Measurements from ENCODE around the gene IL17RA.
A peak's percentile ranks its signal among the peaks of the same experiment; 100 is the strongest.

IL17RA gene

DNA sequence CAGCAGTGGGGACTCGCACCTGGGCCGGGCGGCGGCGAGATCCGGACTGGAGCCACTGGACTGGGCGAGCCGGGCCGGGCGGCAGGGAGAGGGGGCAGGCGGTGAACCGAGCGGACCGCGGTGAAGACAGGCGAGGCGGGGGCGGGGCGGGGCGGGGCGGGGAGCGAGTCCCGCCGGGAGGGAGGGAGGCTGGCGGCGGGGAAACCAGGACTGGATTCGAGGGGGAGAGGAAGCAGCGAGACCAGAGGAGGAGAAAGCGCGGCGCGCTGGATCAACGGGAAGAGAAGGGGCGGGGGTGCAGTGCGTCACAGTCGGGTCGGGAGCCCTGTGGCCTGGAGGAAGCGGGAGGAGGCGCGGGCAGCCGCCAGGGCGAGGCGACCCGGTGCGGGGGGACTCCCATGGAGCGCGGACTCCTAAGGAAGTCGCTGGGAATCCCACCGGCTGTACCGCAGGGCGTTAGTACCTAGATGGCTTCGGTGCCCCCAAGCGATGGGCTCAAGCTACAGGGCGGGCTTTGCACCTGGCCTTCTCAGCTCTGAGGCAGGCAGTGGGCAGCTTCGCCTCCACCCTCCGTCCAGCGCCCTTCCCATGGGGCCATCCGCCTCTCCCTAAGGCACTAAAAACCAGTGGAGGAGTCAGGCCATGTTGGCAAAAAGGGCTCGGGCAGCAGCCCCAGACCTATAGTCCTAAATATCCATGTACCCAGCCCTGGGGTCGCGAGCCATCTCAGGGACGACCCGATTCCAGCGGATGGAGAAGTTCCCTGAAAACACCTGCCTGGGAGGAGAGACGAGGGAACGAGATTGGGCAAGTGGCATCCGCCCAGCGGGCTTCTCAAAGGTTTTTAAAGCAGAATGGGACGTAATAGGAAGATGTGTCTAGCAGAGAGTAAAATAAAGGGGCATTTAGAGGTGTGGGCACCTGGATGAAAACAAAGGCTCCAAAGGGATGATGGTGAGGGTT is 36.7 kb downstream of the IL17RA start, which contains the start of gene TMEM121B:
TMEM121B (minus strand) TSS at position 128 of the 963 bp plus-strand sequence. CDS start 233 bp downstream, outside the sequence.
- Mint-ChIP-seq H3K27me3 (peaks cover 16% of the 10 kb centered on the region), H3K27ac (ENCODE audit: low read depth) (no peak within 1 kb of the TSS), H3K4me1 (peaks cover 34% of the 10 kb centered on the region), H3K4me3 (peak within 1 kb of the TSS; percentile 36), H3K36me3 (ENCODE audit: insufficient read depth) (peaks cover 8% of the 10 kb centered on the region), H3K9me3 (no peaks in the 10 kb centered on the region)
- DNase-seq (ENCODE audit: low spot score in 2 of 2), result no peak
- ATAC-seq (replicated peaks; ENCODE audit: extremely low read depth, poor library complexity, severe bottlenecking), result no peak

DNA sequence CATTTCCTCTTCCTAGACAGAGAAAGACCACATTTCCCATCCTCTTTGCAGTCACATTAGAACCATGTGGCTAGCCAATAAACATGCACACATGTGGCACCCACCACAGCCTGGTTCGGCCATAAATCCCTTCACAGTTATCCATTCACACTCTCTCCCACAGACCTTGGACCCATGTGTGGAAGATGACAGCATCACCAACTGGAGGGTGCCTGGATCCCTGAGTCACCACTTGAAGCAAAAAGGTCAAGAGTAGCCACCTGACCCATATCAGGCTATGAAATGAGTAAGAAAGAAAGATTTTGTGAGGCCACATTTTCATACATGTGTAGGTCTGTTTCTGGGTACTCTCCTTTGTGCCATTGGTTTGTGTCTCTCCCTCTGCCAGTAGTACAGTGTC is 45.4 kb downstream of the IL17RA start:
- Mint-ChIP-seq H3K36me3 (ENCODE audit: insufficient read depth) (no peaks in the 10 kb centered on the region), H3K27me3 (no peaks in the 10 kb centered on the region), H3K27ac (ENCODE audit: low read depth) (no peak overlapping the region), H3K4me1 (no peaks in the 10 kb centered on the region), H3K9me3 (no peaks in the 10 kb centered on the region), H3K4me3 (no peak overlapping the region)
- ATAC-seq (replicated peaks; ENCODE audit: extremely low read depth, poor library complexity, severe bottlenecking) (no peak), DNase-seq (ENCODE audit: low spot score in 2 of 2) (no peak)

DNA sequence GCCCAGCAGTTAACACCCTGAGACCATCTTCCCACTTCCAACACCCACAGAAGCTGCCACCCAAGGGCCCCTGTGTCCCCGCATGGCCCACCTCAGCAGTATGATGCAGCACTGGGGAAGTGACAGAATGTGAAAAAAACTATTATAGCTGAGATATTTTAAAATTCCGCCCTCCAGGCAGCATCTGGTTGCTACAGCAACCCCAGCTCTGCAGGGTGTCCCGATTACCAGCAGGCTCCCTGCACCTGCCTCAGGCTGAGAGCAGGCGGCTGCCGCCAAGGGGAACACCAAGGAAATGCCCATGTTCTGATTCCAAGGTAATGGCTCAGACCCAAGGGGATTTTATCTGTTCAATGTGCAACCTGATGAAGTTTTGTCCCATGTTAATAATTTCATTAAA is 46.9 kb downstream of the IL17RA start:
- no peak overlapping the region for H3K27ac Mint-ChIP-seq (ENCODE audit: low read depth)
- H3K36me3 Mint-ChIP-seq (ENCODE audit: insufficient read depth), result peaks cover 2% of the 10 kb centered on the region
- no peaks in the 10 kb centered on the region for H3K4me1 Mint-ChIP-seq
- ATAC-seq (replicated peaks; ENCODE audit: extremely low read depth, poor library complexity, severe bottlenecking), result no peak
- H3K9me3 Mint-ChIP-seq, result no peaks in the 10 kb centered on the region
- no peaks in the 10 kb centered on the region for H3K27me3 Mint-ChIP-seq
- no peak overlapping the region for H3K4me3 Mint-ChIP-seq
- DNase-seq (ENCODE audit: low spot score in 2 of 2), result no peak

DNA sequence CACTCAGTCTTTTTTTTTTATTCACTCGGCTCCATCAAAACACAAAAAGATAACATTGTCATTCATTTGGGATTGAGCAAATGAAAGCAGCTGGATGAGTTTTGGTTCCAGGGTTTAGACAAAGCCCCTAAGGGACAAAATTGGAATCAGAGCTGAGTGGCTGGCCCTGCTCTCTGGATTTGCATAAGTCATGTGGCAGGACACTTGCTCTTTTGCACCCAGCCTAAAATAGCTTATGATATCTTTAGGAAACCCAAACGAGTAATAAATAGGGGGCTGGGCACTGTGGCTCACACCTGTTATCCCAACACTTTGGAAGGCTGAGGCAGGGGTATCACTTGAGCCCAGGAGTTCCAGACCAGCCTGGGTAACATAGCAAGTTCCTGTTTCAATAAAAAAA is 47.3 kb downstream of the IL17RA start:
- ATAC-seq (replicated peaks; ENCODE audit: extremely low read depth, poor library complexity, severe bottlenecking), result no peak
- no peak overlapping the region for H3K27ac Mint-ChIP-seq (ENCODE audit: low read depth)
- peaks cover 2% of the 10 kb centered on the region for H3K36me3 Mint-ChIP-seq (ENCODE audit: insufficient read depth)

DNA sequence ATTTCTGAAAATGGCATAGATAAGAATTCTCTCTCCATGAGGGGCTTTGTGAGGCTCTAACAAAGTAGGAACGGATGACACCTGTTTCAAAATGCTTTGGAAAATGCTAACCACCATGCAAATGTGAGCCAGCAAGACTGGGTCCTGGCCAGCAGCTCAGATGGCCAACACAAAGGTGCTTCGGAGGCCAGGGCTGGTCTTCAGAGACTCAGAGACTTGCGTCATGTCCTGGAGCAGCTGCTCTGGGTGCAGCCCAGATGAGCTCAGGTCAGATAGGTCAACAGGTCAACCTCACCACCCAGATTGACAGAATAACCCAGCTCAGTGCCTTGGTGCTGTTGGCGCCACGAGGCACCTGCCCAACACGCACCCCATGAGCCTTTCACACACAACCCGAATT is 48.3 kb downstream of the IL17RA start:
- H3K4me3 Mint-ChIP-seq, result no peak overlapping the region
- H3K27me3 Mint-ChIP-seq, result no peaks in the 10 kb centered on the region
- no peaks in the 10 kb centered on the region for H3K9me3 Mint-ChIP-seq
- peaks cover 4% of the 10 kb centered on the region for H3K36me3 Mint-ChIP-seq (ENCODE audit: insufficient read depth)
- DNase-seq (ENCODE audit: low spot score in 2 of 2), result no peak
- ATAC-seq (replicated peaks; ENCODE audit: extremely low read depth, poor library complexity, severe bottlenecking), result no peak
- H3K4me1 Mint-ChIP-seq, result no peaks in the 10 kb centered on the region
- H3K27ac Mint-ChIP-seq (ENCODE audit: low read depth), result no peak overlapping the region

More for the DNA sequence above, 47.3 kb downstream of the IL17RA start:
- Mint-ChIP-seq H3K27me3 (no peaks in the 10 kb centered on the region), H3K9me3 (no peaks in the 10 kb centered on the region), H3K4me3 (no peak overlapping the region), H3K4me1 (no peaks in the 10 kb centered on the region)
- DNase-seq (ENCODE audit: low spot score in 2 of 2), result no peak

DNA sequence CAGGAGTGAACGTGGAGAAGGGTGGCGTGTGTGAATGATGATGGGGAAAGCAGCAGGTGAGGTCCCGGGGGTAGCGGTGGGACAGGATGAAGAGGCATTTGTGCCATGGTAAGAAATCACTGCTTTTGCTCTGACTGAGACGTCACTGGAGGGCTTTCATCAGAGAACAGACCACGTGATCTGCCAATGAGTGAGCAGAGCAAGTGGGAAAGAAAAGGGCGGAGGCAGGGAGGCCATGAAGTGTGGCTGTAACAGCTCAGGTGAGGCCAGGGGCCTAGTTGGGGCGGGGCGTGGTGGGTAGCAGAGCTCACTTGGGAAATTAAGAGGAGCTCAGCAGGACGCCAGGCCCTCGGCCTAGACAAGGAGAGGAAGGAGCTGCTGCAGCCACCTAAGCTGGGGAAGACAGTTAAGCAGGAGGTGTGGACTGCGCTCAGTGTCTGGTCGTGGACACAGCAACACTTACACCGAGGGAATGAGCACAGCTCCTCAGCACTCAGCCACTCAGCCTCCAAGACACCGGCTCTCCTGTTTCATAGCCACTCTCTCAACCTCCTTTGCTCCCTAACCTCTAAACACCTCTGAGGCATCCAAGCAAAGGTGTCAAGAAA is 50.5 kb downstream of the IL17RA start:
- no peak for ATAC-seq (replicated peaks; ENCODE audit: extremely low read depth, poor library complexity, severe bottlenecking)

DNA sequence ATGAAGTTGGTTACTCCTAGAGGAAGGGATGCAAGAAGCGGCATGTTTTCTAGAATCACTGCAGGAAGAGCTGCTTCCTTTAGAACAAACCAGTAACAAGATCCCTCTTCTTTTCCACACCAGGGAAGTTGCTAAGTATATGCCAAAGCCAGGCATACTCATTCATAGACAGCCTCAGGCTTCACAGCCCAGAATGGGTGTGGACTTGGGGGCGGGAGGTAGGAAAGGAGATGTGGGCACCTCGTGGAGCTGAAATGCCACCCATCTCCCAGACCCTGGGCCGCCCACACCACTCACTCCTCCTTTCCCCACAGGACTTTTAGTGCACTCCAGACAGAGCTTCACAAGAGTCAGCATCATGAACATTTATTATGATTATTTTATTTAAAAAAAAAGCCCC is 52.4 kb downstream of the IL17RA start:
- no peaks in the 10 kb centered on the region for H3K9me3 Mint-ChIP-seq
- H3K4me3 Mint-ChIP-seq, result no peak overlapping the region
- ATAC-seq (replicated peaks; ENCODE audit: extremely low read depth, poor library complexity, severe bottlenecking), result no peak
- no peak for DNase-seq (ENCODE audit: low spot score in 2 of 2)
- H3K4me1 Mint-ChIP-seq, result no peaks in the 10 kb centered on the region
- H3K36me3 Mint-ChIP-seq (ENCODE audit: insufficient read depth), result peaks cover 12% of the 10 kb centered on the region
- H3K27ac Mint-ChIP-seq (ENCODE audit: low read depth), result peak overlapping the region; percentile 75
- H3K27me3 Mint-ChIP-seq, result no peaks in the 10 kb centered on the region

More for the DNA sequence above, 50.5 kb downstream of the IL17RA start:
- Mint-ChIP-seq H3K9me3 (no peaks in the 10 kb centered on the region), H3K4me3 (no peak overlapping the region), H3K36me3 (ENCODE audit: insufficient read depth) (peaks cover 6% of the 10 kb centered on the region), H3K27me3 (no peaks in the 10 kb centered on the region), H3K27ac (ENCODE audit: low read depth) (no peak overlapping the region), H3K4me1 (no peaks in the 10 kb centered on the region)
- no peak for DNase-seq (ENCODE audit: low spot score in 2 of 2)

DNA sequence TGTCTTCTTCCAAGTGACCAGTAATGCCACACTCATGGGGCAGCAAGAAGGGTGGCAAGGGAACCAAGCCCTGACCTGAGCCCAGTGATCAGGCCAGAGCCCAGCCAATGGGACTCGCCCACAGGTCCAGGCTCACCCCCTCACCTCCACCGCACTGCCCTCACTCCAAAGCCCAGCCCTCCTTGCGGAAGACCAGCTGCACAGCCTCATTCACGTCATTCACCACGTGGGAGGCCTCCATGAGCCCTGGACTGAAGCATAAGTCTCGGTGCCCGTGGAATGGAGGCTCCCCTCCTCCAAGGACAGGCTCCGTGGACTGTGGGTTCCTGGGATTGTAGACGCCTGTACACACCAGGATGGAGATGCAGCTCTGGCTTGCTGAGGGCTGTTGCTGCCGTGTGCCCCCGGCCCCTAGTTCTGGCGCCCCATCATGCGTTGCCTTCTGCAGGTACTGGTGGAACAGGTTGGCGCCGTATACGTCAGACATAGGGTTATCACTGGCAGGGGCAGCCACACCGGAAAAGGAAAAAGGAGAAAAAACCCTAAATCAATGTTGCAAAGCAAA is 53.1 kb downstream of the IL17RA start:
- no peaks in the 10 kb centered on the region for H3K27me3 Mint-ChIP-seq
- H3K4me3 Mint-ChIP-seq, result no peak overlapping the region
- H3K27ac Mint-ChIP-seq (ENCODE audit: low read depth), result no peak overlapping the region
- H3K36me3 Mint-ChIP-seq (ENCODE audit: insufficient read depth), result peaks cover 12% of the 10 kb centered on the region
- H3K9me3 Mint-ChIP-seq, result no peaks in the 10 kb centered on the region
- no peak for ATAC-seq (replicated peaks; ENCODE audit: extremely low read depth, poor library complexity, severe bottlenecking)
- H3K4me1 Mint-ChIP-seq, result no peaks in the 10 kb centered on the region
- DNase-seq (ENCODE audit: low spot score in 2 of 2), result no peak

DNA sequence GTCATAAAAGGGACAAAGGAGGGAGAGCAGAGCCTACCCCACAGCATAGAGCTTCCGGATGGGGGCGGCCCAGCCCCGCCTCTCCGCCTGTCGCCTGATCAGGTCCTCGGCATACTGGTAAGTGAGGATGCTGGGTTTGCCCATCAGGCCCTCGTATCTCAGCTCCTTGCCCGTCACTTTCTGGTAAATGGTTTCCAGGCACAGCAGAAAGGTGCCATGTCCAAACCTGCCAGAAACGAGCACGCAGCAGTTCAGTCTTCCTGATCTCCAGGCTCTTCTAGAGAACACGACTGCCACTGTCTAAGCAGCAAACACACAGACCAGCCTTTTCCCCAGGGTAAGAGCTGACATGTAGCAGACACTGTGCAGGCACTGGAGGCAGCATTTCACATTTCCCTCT is 53.7 kb downstream of the IL17RA start:
- Mint-ChIP-seq H3K36me3 (ENCODE audit: insufficient read depth) (peaks cover 12% of the 10 kb centered on the region), H3K9me3 (no peaks in the 10 kb centered on the region), H3K27me3 (no peaks in the 10 kb centered on the region), H3K4me1 (no peaks in the 10 kb centered on the region), H3K4me3 (no peak overlapping the region), H3K27ac (ENCODE audit: low read depth) (no peak overlapping the region)
- ATAC-seq (replicated peaks; ENCODE audit: extremely low read depth, poor library complexity, severe bottlenecking) (no peak), DNase-seq (ENCODE audit: low spot score in 2 of 2) (no peak)

DNA sequence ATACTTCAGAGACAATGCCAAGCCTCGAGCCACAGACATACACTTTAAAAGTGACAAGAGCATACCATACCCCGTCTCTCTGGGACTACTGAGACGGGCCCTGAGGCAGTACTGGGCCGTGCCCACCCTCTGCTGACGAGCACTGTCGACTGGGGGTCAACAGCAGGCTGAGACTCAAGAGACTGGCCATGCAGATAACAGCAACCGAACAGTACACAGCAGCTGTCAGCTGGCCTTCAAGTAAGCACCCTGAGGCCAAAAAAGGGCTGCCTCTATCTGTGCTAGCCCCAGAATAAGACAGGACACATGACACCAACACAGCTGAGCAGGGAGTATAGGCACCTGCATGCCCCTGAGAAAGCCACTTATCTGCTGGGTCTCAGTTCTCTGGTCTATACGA is 55.2 kb downstream of the IL17RA start:
- H3K9me3 Mint-ChIP-seq, result no peaks in the 10 kb centered on the region
- no peak overlapping the region for H3K27ac Mint-ChIP-seq (ENCODE audit: low read depth)
- no peaks in the 10 kb centered on the region for H3K4me1 Mint-ChIP-seq
- H3K4me3 Mint-ChIP-seq, result no peak overlapping the region
- H3K36me3 Mint-ChIP-seq (ENCODE audit: insufficient read depth), result peaks cover 17% of the 10 kb centered on the region
- no peaks in the 10 kb centered on the region for H3K27me3 Mint-ChIP-seq
- ATAC-seq (replicated peaks; ENCODE audit: extremely low read depth, poor library complexity, severe bottlenecking), result no peak
- DNase-seq (ENCODE audit: low spot score in 2 of 2), result no peak

DNA sequence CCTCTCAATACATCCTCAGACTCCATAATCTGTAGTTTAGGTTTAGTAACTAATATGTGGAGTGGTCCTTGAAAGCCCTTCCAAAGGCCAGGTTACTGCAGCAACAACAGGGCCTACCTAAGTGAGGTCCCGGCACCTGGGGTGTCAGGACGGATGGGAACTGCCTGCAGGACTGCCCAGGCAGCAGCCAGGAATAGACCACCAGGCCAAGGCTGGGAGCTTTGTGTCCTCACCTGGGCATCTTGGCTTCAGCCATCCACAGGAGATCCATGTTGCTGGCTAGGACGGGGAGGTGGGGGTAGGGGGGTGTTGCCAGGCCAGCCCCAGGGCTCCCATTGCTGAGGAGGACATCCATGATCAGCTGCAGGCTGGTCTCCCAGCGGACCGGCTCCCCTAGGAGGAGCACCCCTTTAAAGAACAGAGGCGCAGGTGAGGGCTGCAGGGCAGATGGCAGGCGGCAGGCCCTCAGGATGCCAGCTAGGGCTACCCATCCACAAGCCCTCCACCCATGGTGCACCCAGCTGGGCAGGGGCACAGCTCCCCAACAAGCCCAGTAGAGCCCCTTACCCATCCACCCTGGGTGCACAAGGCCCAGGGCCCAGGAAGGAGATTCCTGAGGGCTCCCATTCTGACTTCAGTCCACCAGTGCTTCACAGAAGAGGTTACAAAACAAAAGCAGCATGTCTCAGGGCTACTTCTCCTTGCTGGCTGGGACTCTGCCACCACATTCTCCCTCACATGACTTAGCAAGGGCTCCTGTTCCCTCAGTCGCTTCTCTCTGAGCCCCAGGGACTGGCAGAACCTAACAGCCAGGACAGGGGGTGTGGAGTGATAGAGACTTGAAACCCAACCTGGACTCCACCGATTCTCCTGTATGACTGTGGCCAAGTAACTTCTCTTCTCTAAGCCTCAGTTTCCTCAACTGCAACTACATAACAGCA is 56.3 kb downstream of the IL17RA start:
- ATAC-seq (replicated peaks; ENCODE audit: extremely low read depth, poor library complexity, severe bottlenecking) (no peak), DNase-seq (ENCODE audit: low spot score in 2 of 2) (no peak)
- no peaks in the 10 kb centered on the region for H3K27me3 Mint-ChIP-seq
- no peak overlapping the region for H3K27ac Mint-ChIP-seq (ENCODE audit: low read depth)
- H3K9me3 Mint-ChIP-seq, result no peaks in the 10 kb centered on the region
- no peaks in the 10 kb centered on the region for H3K4me1 Mint-ChIP-seq
- no peak overlapping the region for H3K4me3 Mint-ChIP-seq
- peaks cover 16% of the 10 kb centered on the region for H3K36me3 Mint-ChIP-seq (ENCODE audit: insufficient read depth)

DNA sequence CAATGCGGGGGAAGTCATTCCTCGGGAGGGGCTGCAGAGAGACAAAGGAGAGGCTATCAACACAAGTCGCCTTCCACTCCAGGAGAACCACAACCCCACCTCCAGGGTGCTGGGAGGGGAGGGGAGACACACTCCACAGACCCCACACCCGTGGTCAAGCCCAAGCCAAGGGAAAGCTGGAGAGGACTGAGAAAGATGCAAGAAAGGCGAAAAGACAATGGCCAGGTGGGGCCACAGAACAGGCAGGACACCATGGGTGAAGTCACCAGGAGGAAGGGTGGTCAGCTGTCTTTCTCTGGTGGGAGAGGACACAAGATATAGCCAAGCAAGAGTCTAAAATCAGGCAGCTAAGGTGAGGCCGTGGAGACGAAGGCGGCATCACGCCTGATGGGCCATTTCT is 58.3 kb downstream of the IL17RA start:
- no peaks in the 10 kb centered on the region for H3K27me3 Mint-ChIP-seq
- H3K36me3 Mint-ChIP-seq (ENCODE audit: insufficient read depth), result peaks cover 14% of the 10 kb centered on the region
- no peaks in the 10 kb centered on the region for H3K4me1 Mint-ChIP-seq
- no peak for ATAC-seq (replicated peaks; ENCODE audit: extremely low read depth, poor library complexity, severe bottlenecking)
- no peaks in the 10 kb centered on the region for H3K9me3 Mint-ChIP-seq
- no peak overlapping the region for H3K4me3 Mint-ChIP-seq
- H3K27ac Mint-ChIP-seq (ENCODE audit: low read depth), result no peak overlapping the region
- no peak for DNase-seq (ENCODE audit: low spot score in 2 of 2)

All from central memory CD8-positive, alpha-beta T cell (primary cell).